Ascending aorta (tissue), 2 donors: Measurements from ENCODE around the gene CCDC14. TPM values are rescaled to one million over a fixed set of nuclear protein-coding genes. Genes with fewer than 3 reads are reported as not detected.

Experiments
- DNase-seq, 2 donors: peaks; one replicate each; pipeline ENCODE4 v3.0.0-alpha.2; 2019; ENCODE audit warnings: low spot score in 2 of 2
- H3K27ac ChIP-seq, 2 donors: fragments of 200-600 bp; sonication (generic); one replicate each; pipeline ENCODE4 v1.5.1; 2016 to 2017; ENCODE audit warnings: mild to moderate bottlenecking in 1 of 2
- H3K27me3 ChIP-seq: fragments of 200-600 bp; sonication (generic); one replicate; pipeline ENCODE4 v1.5.1; 2017
- H3K36me3 ChIP-seq, 2 donors: fragments of 200-600 bp; sonication (generic); one replicate each; pipeline ENCODE4 v1.5.1; 2016
- H3K4me1 ChIP-seq, 2 donors: fragments of 200-600 bp; sonication (generic); one replicate each; pipeline ENCODE4 v1.5.1; 2016 to 2017; ENCODE audit warnings: mild to moderate bottlenecking in 1 of 2
- H3K4me3 ChIP-seq, 2 donors: fragments of 200-600 bp; sonication (generic); one replicate each; pipeline ENCODE4 v1.5.1; 2016 to 2017; ENCODE audit warnings: mild to moderate bottlenecking in 1 of 2
- H3K9me3 ChIP-seq, 2 donors: fragments of 200-600 bp; sonication (generic); one replicate each; pipeline ENCODE4 v1.5.1; 2016
- intact Hi-C: fragments of 100-400 bp; cut with DNase I; formaldehyde crosslinking; loops from one replicate; pipeline ENCODE4 v1.15.1; 2023
- total RNA-seq: library from RNA; depleted of rRNA; stranded (reverse); fragments of >200 nt; gene quantifications from one replicate; pipeline ENCODE4 v1.1.0, GENCODE V29; 2016
- TF ChIP-seq, protein P1 (sequence below), 3 experiments: fragments of 200-600 bp in 2 of 3; fragments of 450-650 bp in 1 of 3; sonication (generic) in 2 of 3; IDR thresholded peaks; one replicate each; pipeline ENCODE4 v1.5.1; 2016 to 2019; ENCODE audit warnings: antibody characterized with exemption in 3 of 3, mild to moderate bottlenecking in 1 of 3, moderate library complexity in 1 of 3

Gene CCDC14
- total RNA-seq, 1 donor from 2014 or later: 6.5 TPM

DNA sequence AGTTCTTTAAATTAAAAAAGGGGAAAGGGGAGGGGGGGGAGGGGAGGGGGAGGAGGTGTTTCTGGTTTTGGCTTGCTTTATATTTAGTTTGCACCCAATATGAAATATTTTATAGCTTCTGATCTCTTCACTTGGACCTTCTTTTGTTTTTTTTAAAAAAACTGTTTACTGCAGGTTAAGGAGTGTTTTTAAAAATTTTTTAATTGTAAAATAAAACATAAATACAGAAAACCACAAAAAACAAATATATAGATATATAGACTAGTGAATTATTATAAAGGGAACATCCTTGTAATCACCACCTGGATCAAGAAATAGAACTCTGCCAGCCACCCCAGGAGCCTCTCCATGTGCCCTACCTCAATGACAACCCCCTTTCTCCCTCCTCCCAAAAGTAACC is 76.0 kb downstream of the CCDC14 start:
- Histone ChIP-seq H3K36me3 (no peaks in the 10 kb centered on the region), H3K4me1 (peaks cover 0 to 8% of the 10 kb centered on the region in 2 donors), H3K9me3 (no peaks in the 10 kb centered on the region), H3K4me3 (peak overlapping the region; percentile 83 to 94), H3K27me3 (no peaks in the 10 kb centered on the region), H3K27ac (peak overlapping the region; percentile 29 to 53)
- intact Hi-C loops: loop anchor here (2.0 to 5.0 kb wide), 3 partner anchors 20 to 138 kb away; no protein-coding TSS in a partner anchor
- TF ChIP-seq, protein P1, sequence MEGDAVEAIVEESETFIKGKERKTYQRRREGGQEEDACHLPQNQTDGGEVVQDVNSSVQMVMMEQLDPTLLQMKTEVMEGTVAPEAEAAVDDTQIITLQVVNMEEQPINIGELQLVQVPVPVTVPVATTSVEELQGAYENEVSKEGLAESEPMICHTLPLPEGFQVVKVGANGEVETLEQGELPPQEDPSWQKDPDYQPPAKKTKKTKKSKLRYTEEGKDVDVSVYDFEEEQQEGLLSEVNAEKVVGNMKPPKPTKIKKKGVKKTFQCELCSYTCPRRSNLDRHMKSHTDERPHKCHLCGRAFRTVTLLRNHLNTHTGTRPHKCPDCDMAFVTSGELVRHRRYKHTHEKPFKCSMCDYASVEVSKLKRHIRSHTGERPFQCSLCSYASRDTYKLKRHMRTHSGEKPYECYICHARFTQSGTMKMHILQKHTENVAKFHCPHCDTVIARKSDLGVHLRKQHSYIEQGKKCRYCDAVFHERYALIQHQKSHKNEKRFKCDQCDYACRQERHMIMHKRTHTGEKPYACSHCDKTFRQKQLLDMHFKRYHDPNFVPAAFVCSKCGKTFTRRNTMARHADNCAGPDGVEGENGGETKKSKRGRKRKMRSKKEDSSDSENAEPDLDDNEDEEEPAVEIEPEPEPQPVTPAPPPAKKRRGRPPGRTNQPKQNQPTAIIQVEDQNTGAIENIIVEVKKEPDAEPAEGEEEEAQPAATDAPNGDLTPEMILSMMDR (IDR thresholded peaks at IDR 0.05): no peak
- DNase-seq: no peak

GRCh38 chr3:123884203-123884831 is 76.7 kb downstream of the CCDC14 start, which contains the start of gene MYLK:
Gene MYLK, minus strand, starts transcription at chr3:123884332. Its CDS starts 90,491 bp downstream, at chr3:123793841.
- peak; percentile 64 to 95 for DNase-seq
- no peaks in the 10 kb centered on the region for H3K9me3 ChIP-seq
- TF ChIP-seq, protein P1 (IDR thresholded peaks at IDR 0.05): no peak
- H3K27ac ChIP-seq: peak within 1 kb of the TSS; percentile 83 to 85
- H3K27me3 ChIP-seq: no peaks in the 10 kb centered on the region
- peaks cover 0 to 8% of the 10 kb centered on the region in 2 donors for H3K4me1 ChIP-seq
- no peaks in the 10 kb centered on the region for H3K36me3 ChIP-seq
- intact Hi-C loops: loop anchor here (2.0 to 5.0 kb wide), 3 partner anchors 20 to 137 kb away; no protein-coding TSS in a partner anchor
- peak within 1 kb of the TSS; percentile 83 to 94 for H3K4me3 ChIP-seq

DNA sequence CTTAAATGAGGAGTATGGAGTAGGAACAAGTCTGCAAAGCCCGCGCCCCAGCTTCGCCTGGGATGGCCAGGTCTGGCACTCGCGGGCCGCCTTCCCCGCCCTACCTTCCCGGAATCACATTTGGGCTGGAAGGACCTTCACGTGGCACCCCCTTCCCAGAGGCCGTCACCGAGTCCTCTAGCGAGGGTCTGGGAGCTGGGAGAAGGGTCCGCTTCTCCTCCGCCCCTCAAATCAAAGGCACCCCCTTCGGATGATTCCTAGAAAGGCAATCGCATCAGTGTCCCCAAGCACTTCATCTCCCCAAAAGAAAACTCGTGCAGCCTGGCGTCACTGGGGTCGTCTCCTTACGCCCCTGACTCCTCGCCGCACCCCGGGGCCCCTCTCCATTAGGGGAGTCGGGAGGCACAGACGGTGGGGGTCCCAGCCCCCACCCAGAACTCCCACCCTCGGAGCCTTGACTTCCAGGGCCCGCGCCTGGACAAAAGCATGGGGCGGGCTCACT is 77.3 kb downstream of the CCDC14 start:
- intact Hi-C loops: loop anchor here (2.0 to 5.0 kb wide), 3 partner anchors 21 to 136 kb away; no protein-coding TSS in a partner anchor
- TF ChIP-seq, protein P1 (IDR thresholded peaks at IDR 0.05): no peak
- Histone ChIP-seq H3K27me3 (no peaks in the 10 kb centered on the region), H3K9me3 (no peaks in the 10 kb centered on the region), H3K36me3 (no peaks in the 10 kb centered on the region), H3K4me1 (peaks cover 0 to 8% of the 10 kb centered on the region in 2 donors), H3K4me3 (peak overlapping the region; percentile 83 to 94), H3K27ac (peak overlapping the region; percentile 83 to 85)
- DNase-seq: peak in 1 of 2 donors; percentile 72

DNA sequence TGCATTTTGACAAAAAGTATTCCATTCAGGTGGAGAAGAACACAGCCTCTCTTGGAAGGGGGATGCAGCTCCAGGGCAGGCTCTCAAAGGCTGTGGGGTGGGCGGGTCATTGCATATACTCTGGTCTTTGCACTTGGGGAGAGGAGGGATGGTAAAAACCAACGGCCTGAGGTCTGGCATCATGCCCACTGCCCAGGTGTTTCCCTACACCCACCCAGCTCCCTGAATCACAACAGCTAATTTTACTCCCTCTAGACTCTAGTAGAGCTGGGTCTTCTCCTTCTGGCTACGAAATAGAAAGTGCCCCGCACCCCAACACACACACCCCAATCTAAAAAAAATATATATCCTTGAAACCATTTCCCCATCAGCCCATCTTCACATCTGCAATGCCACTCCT is 77.9 kb downstream of the CCDC14 start:
- TF ChIP-seq, protein P1 (IDR thresholded peaks at IDR 0.05): no peak
- intact Hi-C loops: loop anchor here (5.0 kb wide), 2 partner anchors 66 to 136 kb away; no protein-coding TSS in a partner anchor
- no peaks in the 10 kb centered on the region for H3K27me3 ChIP-seq
- DNase-seq: no peak
- no peaks in the 10 kb centered on the region for H3K9me3 ChIP-seq
- peak overlapping the region; percentile 83 to 85 for H3K27ac ChIP-seq
- H3K4me3 ChIP-seq: peak overlapping the region; percentile 83 to 94
- H3K4me1 ChIP-seq: peaks cover 0 to 8% of the 10 kb centered on the region in 2 donors
- no peaks in the 10 kb centered on the region for H3K36me3 ChIP-seq

DNA sequence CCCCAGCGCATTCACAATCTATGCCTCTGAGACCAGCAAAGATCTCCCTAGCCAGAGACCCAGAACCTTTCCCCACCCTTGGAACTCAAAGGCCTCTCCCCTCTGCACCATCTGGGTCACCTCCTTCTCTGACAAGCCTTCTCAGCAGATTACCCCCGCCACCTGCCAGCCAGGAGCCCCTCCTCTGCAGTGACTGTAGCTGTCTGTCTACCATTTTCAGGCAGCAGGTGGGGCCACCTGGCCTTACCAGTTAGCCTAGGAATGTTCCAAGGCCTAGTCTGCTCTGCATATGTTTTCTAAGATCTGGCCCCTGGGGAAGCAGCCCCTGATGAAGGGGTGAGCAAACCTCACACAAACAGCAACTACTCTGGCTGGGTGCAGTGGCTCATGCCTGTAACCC is 79.3 kb downstream of the CCDC14 start:
- no peaks in the 10 kb centered on the region for H3K36me3 ChIP-seq
- H3K27me3 ChIP-seq: no peaks in the 10 kb centered on the region
- H3K27ac ChIP-seq: peak overlapping the region; percentile 83 to 85
- peaks cover 0 to 10% of the 10 kb centered on the region in 2 donors for H3K4me1 ChIP-seq
- TF ChIP-seq, protein P1 (IDR thresholded peaks at IDR 0.05): no peak
- H3K9me3 ChIP-seq: no peaks in the 10 kb centered on the region
- intact Hi-C loops: loop anchor here (5.0 kb wide), 2 partner anchors 64 to 134 kb away; no protein-coding TSS in a partner anchor
- H3K4me3 ChIP-seq: peak overlapping the region; percentile 40 to 94
- no peak for DNase-seq
